CD4-positive, alpha-beta T cell (primary cell): Measurements from ENCODE around the gene HMCN1. TPM values are rescaled to one million over a fixed set of nuclear protein-coding genes. Genes with fewer than 3 reads are reported as not detected.

Source experiments
- ATAC-seq: fragments of 200-7000 bp; cut with Tn5 transposase; one replicate; pipeline ENCODE4 v1.10.0; 2022; ENCODE audit warnings: mild to moderate bottlenecking; ENCODE audit not compliant: poor library complexity
- CTCF ChIA-PET: fragments of 350-600 bp; sonication (Branson Sonifier 250); formaldehyde crosslinking; loops from one replicate; lab custom pipeline; 2021; ENCODE audit warnings: antibody characterized with exemption, inconsistent platforms; lab: Charles Lee
- POLR2A ChIA-PET: fragments of 350-600 bp; sonication (Branson Sonifier 250); formaldehyde crosslinking; loops from one replicate; lab custom pipeline; 2021; ENCODE audit warnings: antibody characterized with exemption, inconsistent platforms; lab: Charles Lee
- DNase-seq, 14 experiments: peaks; one replicate each; pipeline ENCODE4 v3.0.0-alpha.2; 2013 to 2020; ENCODE audit warnings: mixed read lengths in 2 of 14
- H3K27ac ChIP-seq, 2 donors: one replicate each; pipeline versions ENCODE4 v1.5.1 to v1.7.0; 2013; ENCODE audit warnings: low read length in 2 of 2, low read depth in 1 of 2, mild to moderate bottlenecking in 1 of 2
- H3K27me3 ChIP-seq, 2 experiments: 1 replicate in 1 of 2; 2 replicates in 1 of 2; pipeline versions ENCODE4 v1.6.1 to v1.7.0; 2013; ENCODE audit warnings: low read length in 2 of 2, control low read depth in 1 of 2, mild to moderate bottlenecking in 1 of 2, moderate library complexity in 1 of 2; ENCODE audit not compliant: insufficient read depth in 2 of 2, control insufficient read depth in 1 of 2
- H3K36me3 ChIP-seq: one replicate; pipeline ENCODE4 v1.6.1; 2013; ENCODE audit warnings: low read length, control low read depth; ENCODE audit not compliant: insufficient read depth
- H3K4me1 ChIP-seq: one replicate; pipeline ENCODE4 v1.6.1; 2013; ENCODE audit warnings: low read length, control low read depth; ENCODE audit not compliant: insufficient read depth
- H3K4me3 ChIP-seq: one replicate; pipeline ENCODE4 v1.5.1; 2013; ENCODE audit warnings: mild to moderate bottlenecking, low read length, moderate library complexity
- H3K9me3 ChIP-seq, 2 experiments: 1 replicate in 1 of 2; 2 replicates in 1 of 2; pipeline versions ENCODE4 v1.6.1 to v1.7.0; 2013; ENCODE audit warnings: low read length in 2 of 2, mild to moderate bottlenecking in 2 of 2, control low read depth in 1 of 2, moderate library complexity in 1 of 2; ENCODE audit not compliant: control insufficient read depth in 1 of 2, insufficient read depth in 1 of 2
- H3K27ac Mint-ChIP-seq: one replicate; pipeline ENCODE4 v1.8.0; 2020; ENCODE audit warnings: mixed read lengths
- H3K27me3 Mint-ChIP-seq: one replicate; pipeline ENCODE4 v1.8.0; 2021; ENCODE audit warnings: mixed read lengths
- H3K36me3 Mint-ChIP-seq: one replicate; pipeline ENCODE4 v1.8.0; 2021; ENCODE audit warnings: low read depth, mixed read lengths
- H3K4me1 Mint-ChIP-seq: one replicate; pipeline ENCODE4 v1.8.0; 2021; ENCODE audit warnings: low read depth, mixed read lengths
- H3K4me3 Mint-ChIP-seq: one replicate; pipeline ENCODE4 v1.8.0; 2020; ENCODE audit warnings: mild to moderate bottlenecking, mixed read lengths
- H3K9me3 Mint-ChIP-seq: one replicate; pipeline ENCODE4 v1.8.0; 2020; ENCODE audit warnings: mixed read lengths
- CTCF ChIP-seq: fragments of 200-600 bp; IDR thresholded peaks from one replicate; pipeline ENCODE4 v1.8.0; 2022; ENCODE audit warnings: antibody characterized with exemption, mild to moderate bottlenecking
- intact Hi-C, 2 experiments: fragments of 100-400 bp; cut with DNase I in 1 of 2; cut with micrococcal nuclease in 1 of 2; formaldehyde crosslinking; loops; one replicate each; pipeline versions ENCODE4 v1.15.1 to v1.9.0; 2023 to 2025; cut with DNase I, micrococcal nuclease
- total RNA-seq, 174 experiments: library from RNA in 2 of 174; stranded (reverse) in 2 of 174; gene quantifications; one replicate each; pipeline ENCODE4 v1.2.3 and lab custom pipeline; 2021 to 2026

The HMCN1 gene
- total RNA-seq, 2 experiments from 2014 or later, result 0.14 TPM

DNA sequence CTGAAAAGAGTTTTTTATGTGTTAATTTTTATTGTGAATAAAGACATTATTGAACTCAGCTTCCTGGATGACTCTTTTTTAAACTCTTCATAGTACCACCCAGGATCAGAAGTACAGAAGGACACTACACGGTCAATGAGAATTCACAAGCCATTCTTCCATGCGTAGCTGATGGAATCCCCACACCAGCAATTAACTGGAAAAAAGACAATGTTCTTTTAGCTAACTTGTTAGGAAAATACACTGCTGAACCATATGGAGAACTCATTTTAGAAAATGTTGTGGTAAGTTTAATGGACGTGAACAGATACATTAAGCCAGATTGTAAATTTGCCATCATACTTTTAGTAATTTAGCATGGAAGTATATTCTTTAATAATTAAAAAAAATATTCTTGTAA lies 391.3 kb downstream of the HMCN1 start:
- Mint-ChIP-seq H3K4me1 (no peaks in the 10 kb centered on the region), H3K4me3 (no peak overlapping the region), H3K27me3 (peaks cover 11% of the 10 kb centered on the region), H3K9me3 (no peaks in the 10 kb centered on the region), H3K36me3 (no peaks in the 10 kb centered on the region), H3K27ac (no peak overlapping the region)
- no peak overlapping the region for H3K4me3 ChIP-seq
- H3K4me1 ChIP-seq, result no peaks in the 10 kb centered on the region
- H3K27ac ChIP-seq, result no peak overlapping the region
- H3K36me3 ChIP-seq, result no peaks in the 10 kb centered on the region
- ATAC-seq (no peak), DNase-seq (no peak)
- CTCF ChIA-PET, result no interaction called here
- POLR2A ChIA-PET, result no interaction called here
- TF ChIP-seq CTCF, result no peak
- intact Hi-C loops, result no loop called here
- no peaks in the 10 kb centered on the region for H3K9me3 ChIP-seq
- H3K27me3 ChIP-seq, result no peaks in the 10 kb centered on the region

DNA sequence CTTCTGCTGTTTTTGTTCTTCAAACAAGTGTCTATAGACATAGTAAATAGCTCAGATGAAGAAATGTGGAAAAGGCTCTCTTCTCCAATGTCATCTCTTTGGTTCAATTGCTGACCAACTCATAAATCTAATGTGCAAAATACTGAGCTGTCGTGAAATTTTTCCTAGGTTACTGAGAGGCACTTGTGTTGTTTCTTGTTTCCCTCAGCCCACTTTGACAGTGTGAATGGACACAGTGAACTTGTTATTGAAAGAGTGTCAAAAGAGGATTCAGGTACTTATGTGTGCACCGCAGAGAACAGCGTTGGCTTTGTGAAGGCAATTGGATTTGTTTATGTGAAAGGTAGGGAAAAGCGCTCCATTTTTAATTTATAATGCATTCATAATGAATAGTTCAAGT lies 395.6 kb downstream of the HMCN1 start:
- Histone ChIP-seq H3K4me1 (no peaks in the 10 kb centered on the region), H3K27ac (no peak overlapping the region), H3K27me3 (no peaks in the 10 kb centered on the region), H3K36me3 (no peaks in the 10 kb centered on the region), H3K4me3 (no peak overlapping the region), H3K9me3 (no peaks in the 10 kb centered on the region)
- Mint-ChIP-seq H3K4me1 (no peaks in the 10 kb centered on the region), H3K27ac (no peak overlapping the region), H3K4me3 (no peak overlapping the region), H3K36me3 (no peaks in the 10 kb centered on the region), H3K27me3 (peaks cover 10% of the 10 kb centered on the region), H3K9me3 (no peaks in the 10 kb centered on the region)
- no peak for TF ChIP-seq CTCF
- POLR2A ChIA-PET, result no interaction called here
- DNase-seq, result no peak
- intact Hi-C loops, result no loop called here
- CTCF ChIA-PET, result no interaction called here
- ATAC-seq, result no peak

DNA sequence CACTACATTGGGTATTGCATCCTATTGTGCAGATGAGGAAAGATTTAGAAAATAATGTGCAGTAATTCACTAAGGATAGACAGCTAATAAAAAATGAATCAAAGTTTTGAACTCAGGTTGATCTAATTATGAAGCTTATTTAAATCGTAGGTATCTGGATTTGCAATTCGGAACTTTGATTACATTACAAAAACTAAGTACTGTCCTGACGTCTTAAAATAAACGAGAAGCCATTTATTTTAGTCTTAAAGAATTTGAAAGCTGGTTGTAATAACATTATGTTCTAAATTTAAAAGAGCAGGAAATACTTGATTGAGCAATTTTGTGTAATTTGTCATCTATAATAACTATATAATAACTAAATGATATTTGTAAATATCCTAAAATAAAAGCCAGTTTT lies 404.9 kb downstream of the HMCN1 start:
- H3K9me3 ChIP-seq, result no peaks in the 10 kb centered on the region
- no peak for ATAC-seq
- ChIA-PET CTCF (no interaction called here), POLR2A (no interaction called here)
- no peak overlapping the region for H3K27ac ChIP-seq
- no peaks in the 10 kb centered on the region for H3K27me3 Mint-ChIP-seq
- no peaks in the 10 kb centered on the region for H3K9me3 Mint-ChIP-seq
- no peaks in the 10 kb centered on the region for H3K27me3 ChIP-seq
- TF ChIP-seq CTCF, result no peak
- intact Hi-C loops, result no loop called here
- no peak overlapping the region for H3K27ac Mint-ChIP-seq
- H3K4me3 ChIP-seq, result no peak overlapping the region
- H3K4me3 Mint-ChIP-seq, result no peak overlapping the region
- no peaks in the 10 kb centered on the region for H3K36me3 ChIP-seq
- no peaks in the 10 kb centered on the region for H3K4me1 ChIP-seq
- DNase-seq, result no peak
- no peaks in the 10 kb centered on the region for H3K36me3 Mint-ChIP-seq
- no peaks in the 10 kb centered on the region for H3K4me1 Mint-ChIP-seq
